Suprapubic skin (tissue), 3 donors: ENCODE data around the gene RABAC1.

Source experiments
- POLR2A ChIP-seq, 2 donors: fragments of 450-650 bp; IDR thresholded peaks; one replicate each; pipeline ENCODE4 v1.6.1; 2017; ENCODE audit warnings: antibody characterized with exemption in 2 of 2, mild to moderate bottlenecking in 2 of 2, moderate library complexity in 2 of 2
- TF ChIP-seq, protein P1 (sequence below), 2 donors: fragments of 200-600 bp in 1 of 2; fragments of 450-650 bp in 1 of 2; sonication (generic) in 1 of 2; IDR thresholded peaks; one replicate each; pipeline ENCODE4 v1.5.1; 2016 to 2019; ENCODE audit warnings: antibody characterized with exemption in 2 of 2, mild to moderate bottlenecking in 1 of 2, moderate library complexity in 1 of 2

DNA sequence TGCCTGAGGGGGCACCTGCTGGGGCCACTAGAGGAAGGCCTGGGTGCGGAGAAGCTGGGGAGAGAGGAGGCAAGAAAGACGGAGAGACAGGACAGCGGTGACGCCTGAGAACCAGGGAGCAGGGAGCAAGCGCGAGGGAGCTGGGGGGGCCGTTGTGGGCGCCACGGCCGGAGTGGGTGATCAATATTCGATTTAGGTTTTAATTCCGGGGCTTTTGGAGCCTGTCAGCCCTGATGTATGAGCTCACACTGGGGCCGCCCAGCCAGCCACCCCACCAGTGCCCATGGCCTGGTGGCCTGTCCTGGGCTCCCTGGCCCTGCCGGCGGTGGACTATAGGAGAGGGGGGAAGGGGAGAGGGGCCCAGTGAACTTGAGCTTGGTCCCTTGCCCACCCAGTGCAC lies 22.2 kb downstream of the RABAC1 start:
- TF ChIP-seq, protein P1, sequence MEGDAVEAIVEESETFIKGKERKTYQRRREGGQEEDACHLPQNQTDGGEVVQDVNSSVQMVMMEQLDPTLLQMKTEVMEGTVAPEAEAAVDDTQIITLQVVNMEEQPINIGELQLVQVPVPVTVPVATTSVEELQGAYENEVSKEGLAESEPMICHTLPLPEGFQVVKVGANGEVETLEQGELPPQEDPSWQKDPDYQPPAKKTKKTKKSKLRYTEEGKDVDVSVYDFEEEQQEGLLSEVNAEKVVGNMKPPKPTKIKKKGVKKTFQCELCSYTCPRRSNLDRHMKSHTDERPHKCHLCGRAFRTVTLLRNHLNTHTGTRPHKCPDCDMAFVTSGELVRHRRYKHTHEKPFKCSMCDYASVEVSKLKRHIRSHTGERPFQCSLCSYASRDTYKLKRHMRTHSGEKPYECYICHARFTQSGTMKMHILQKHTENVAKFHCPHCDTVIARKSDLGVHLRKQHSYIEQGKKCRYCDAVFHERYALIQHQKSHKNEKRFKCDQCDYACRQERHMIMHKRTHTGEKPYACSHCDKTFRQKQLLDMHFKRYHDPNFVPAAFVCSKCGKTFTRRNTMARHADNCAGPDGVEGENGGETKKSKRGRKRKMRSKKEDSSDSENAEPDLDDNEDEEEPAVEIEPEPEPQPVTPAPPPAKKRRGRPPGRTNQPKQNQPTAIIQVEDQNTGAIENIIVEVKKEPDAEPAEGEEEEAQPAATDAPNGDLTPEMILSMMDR (IDR thresholded peaks at IDR 0.05), result no peak
- no peak for TF ChIP-seq POLR2A (IDR thresholded peaks at IDR 0.05)
